ENCODE results near the gene PPIL3.

Gene PPIL3

GRCh38 chr2:200847269-200847668 is 41.6 kb downstream of the PPIL3 start:
- TF ChIP-seq TOX (CRISPR knock-in tag; IDR thresholded peaks at IDR 0.05; ENCODE audit: borderline replicate concordance) (no peak), POU6F1 (CRISPR knock-in tag; IDR thresholded peaks at IDR 0.05; ENCODE audit: borderline replicate concordance, low read depth) (no peak), TSHZ2 (CRISPR knock-in tag; IDR thresholded peaks at IDR 0.05) (no peak), ZNF8 (CRISPR knock-in tag; IDR thresholded peaks at IDR 0.05) (no peak), ARNTL (CRISPR knock-in tag; IDR thresholded peaks at IDR 0.05; ENCODE audit: borderline replicate concordance, low read depth) (no peak), PATZ1 (CRISPR knock-in tag; IDR thresholded peaks at IDR 0.05; ENCODE audit: borderline replicate concordance) (no peak), ZFP30 (CRISPR knock-in tag; IDR thresholded peaks at IDR 0.05) (no peak), CSDC2 (CRISPR knock-in tag; IDR thresholded peaks at IDR 0.05) (no peak), GLIS3 (CRISPR knock-in tag; IDR thresholded peaks at IDR 0.05) (no peak), CSRNP3 (CRISPR knock-in tag; IDR thresholded peaks at IDR 0.05) (no peak), ZNF70 (CRISPR knock-in tag; IDR thresholded peaks at IDR 0.05) (no peak), CREB5 (CRISPR knock-in tag; IDR thresholded peaks at IDR 0.05; ENCODE audit: low read depth) (no peak), ZC3H10 (CRISPR knock-in tag; IDR thresholded peaks at IDR 0.05) (no peak)
- no peak for ATAC-seq

GRCh38 chr2:200845669-200846325 is 43.1 kb downstream of the PPIL3 start:
- TF ChIP-seq PPARA (CRISPR knock-in tag; IDR thresholded peaks at IDR 0.05; ENCODE audit: borderline replicate concordance) (no peak), ARNTL (CRISPR knock-in tag; IDR thresholded peaks at IDR 0.05; ENCODE audit: borderline replicate concordance, low read depth) (no peak), TCF4 (CRISPR knock-in tag; IDR thresholded peaks at IDR 0.05; ENCODE audit: borderline replicate concordance) (no peak), TSHZ2 (CRISPR knock-in tag; IDR thresholded peaks at IDR 0.05) (no peak), PATZ1 (CRISPR knock-in tag; IDR thresholded peaks at IDR 0.05; ENCODE audit: borderline replicate concordance) (no peak), ZFP30 (CRISPR knock-in tag; IDR thresholded peaks at IDR 0.05) (no peak), ZC3H10 (CRISPR knock-in tag; IDR thresholded peaks at IDR 0.05) (no peak), CSRNP3 (CRISPR knock-in tag; IDR thresholded peaks at IDR 0.05) (no peak), GLIS3 (CRISPR knock-in tag; IDR thresholded peaks at IDR 0.05) (no peak), CSDC2 (CRISPR knock-in tag; IDR thresholded peaks at IDR 0.05) (no peak), ZNF70 (CRISPR knock-in tag; IDR thresholded peaks at IDR 0.05) (no peak), ZNF8 (CRISPR knock-in tag; IDR thresholded peaks at IDR 0.05) (no peak)
- no peak for ATAC-seq

Measured in SK-N-SH treated with all-trans-retinoic acid at 6 μM for 48 hours (cell line).